K562 (cell line): ENCODE data around the gene CACNA1C. TPM values are rescaled to one million over a fixed set of nuclear protein-coding genes. Genes with fewer than 3 reads are reported as not detected.

Source experiments
- ATAC-seq: fragments of 200-7000 bp; cut with Tn5 transposase; 3 replicates; pipeline ENCODE4 v1.9.1; 2020; ENCODE audit warnings: moderate library complexity
- BruUV-seq: library from RNA; stranded (reverse); fragments of 400-500 nt; replicated peaks from 2 replicates; lab custom pipeline; 2021; lab: Mats Ljungman, UMichigan
- CTCF ChIA-PET: fragments of 300-600 bp; formaldehyde crosslinking; extraction: SDS; loops from one replicate; lab custom pipeline; 2021; ENCODE audit warnings: low intra/inter-chr PET ratio; lab: Yijun Ruan, JAX
- POLR2A ChIA-PET: fragments of 300-600, 350-650 bp; sonication (Branson Sonifier 250); formaldehyde crosslinking; extraction: SDS; loops from one replicate; lab custom pipeline; 2021; ENCODE audit warnings: antibody characterized with exemption, inconsistent platforms; lab: Yijun Ruan, JAX
- DNase-seq, 4 experiments: peaks; one replicate each; pipeline versions ENCODE4 v3.0.0 to v3.0.0-alpha.2; 2011 to 2018; ENCODE audit warnings: low spot score in 3 of 4, mixed read lengths in 3 of 4; ENCODE audit errors: extremely low read depth in 1 of 4
- FAIRE-seq: peaks from 2 replicates; lab custom pipeline; 2011; peaks lifted over from hg19 to GRCh38; lab: Jason Lieb, UNC
- H2AFZ ChIP-seq: 2 replicates; pipeline ENCODE4 v1.6.0; 2011; ENCODE audit warnings: low read depth, low read length, control low read depth, inconsistent platforms
- H3K27ac ChIP-seq: fragments of 200-600 bp; 3 replicates; pipeline ENCODE4 v1.8.0; 2011; ENCODE audit warnings: low read depth, mild to moderate bottlenecking, control low read depth, inconsistent platforms, low read length, moderate library complexity, mixed read lengths; ENCODE audit errors: extremely low read depth
- H3K27me3 ChIP-seq, 2 experiments: fragments of 300-600 bp in 1 of 2; 2 replicates in 1 of 2; 3 replicates in 1 of 2; pipeline versions ENCODE4 v1.6.0 to v1.8.0; 2011; ENCODE audit warnings: inconsistent platforms in 2 of 2, low read length in 2 of 2, mild to moderate bottlenecking in 1 of 2, mixed read lengths in 1 of 2, moderate library complexity in 1 of 2; ENCODE audit not compliant: control insufficient read depth in 2 of 2, insufficient read depth in 2 of 2
- H3K36me3 ChIP-seq: fragments of 300-600 bp; 3 replicates; pipeline ENCODE4 v1.8.0; 2011; ENCODE audit warnings: mild to moderate bottlenecking, low read length, inconsistent platforms; ENCODE audit not compliant: control insufficient read depth, insufficient read depth
- H3K4me1 ChIP-seq, 2 experiments: fragments of 200-600 bp in 1 of 2; replicated peaks in 1 of 2; 2 replicates in 1 of 2; 3 replicates in 1 of 2; pipeline versions ENCODE4 v1.5.1 to v1.8.0; 2011; ENCODE audit warnings: inconsistent platforms in 2 of 2, low read length in 2 of 2, mild to moderate bottlenecking in 1 of 2, mixed read lengths in 1 of 2, moderate library complexity in 1 of 2; ENCODE audit not compliant: control insufficient read depth in 2 of 2, insufficient read depth in 2 of 2
- H3K4me2 ChIP-seq: 2 replicates; pipeline ENCODE4 v1.6.1; 2011; ENCODE audit warnings: low read length, control low read depth, inconsistent platforms, mixed read lengths; ENCODE audit not compliant: insufficient read depth
- H3K4me3 ChIP-seq: fragments of 200-600 bp; sonication (generic), shearing (Covaris generic); 2 replicates; pipeline ENCODE4 v1.5.1; 2016; ENCODE audit warnings: control low read depth, inconsistent platforms
- H3K79me2 ChIP-seq: fragments of 200-600 bp; 3 replicates; pipeline ENCODE4 v1.8.0; 2011; ENCODE audit warnings: low read length, inconsistent platforms; ENCODE audit not compliant: control insufficient read depth, insufficient read depth
- H3K9ac ChIP-seq, 2 experiments: 2 replicates each; pipeline versions ENCODE4 v1.6.0 to v1.6.1; 2011; ENCODE audit warnings: low read depth in 2 of 2, low read length in 2 of 2, control low read depth in 1 of 2, inconsistent platforms in 1 of 2, mild to moderate bottlenecking in 1 of 2, mixed read lengths in 1 of 2; ENCODE audit not compliant: insufficient read depth in 1 of 2
- H3K9me1 ChIP-seq: one replicate; pipeline ENCODE4 v1.6.0; 2011; ENCODE audit warnings: inconsistent platforms, mild to moderate bottlenecking, low read length, moderate library complexity; ENCODE audit not compliant: control insufficient read depth, insufficient read depth
- H3K9me3 ChIP-seq: replicated peaks from 2 replicates; pipeline ENCODE4 v1.5.1; 2011; ENCODE audit warnings: low read depth, low read length, inconsistent platforms; ENCODE audit not compliant: control insufficient read depth, insufficient read depth
- H4K20me1 ChIP-seq: replicated peaks from 2 replicates; pipeline ENCODE4 v1.6.1; 2011; ENCODE audit warnings: low read length, inconsistent platforms, mixed read lengths; ENCODE audit not compliant: control insufficient read depth, insufficient read depth
- BACH1 ChIP-seq: fragments of 200-800 bp; sonication (Bioruptor generic); IDR thresholded peaks from 2 replicates; pipeline ENCODE4 v1.6.1; 2016; ENCODE audit warnings: missing genetic modification characterization, missing compliant biosample characterization
- FOXA3 ChIP-seq, 2 experiments: fragments of 450-650 bp in 1 of 2; sonication (generic) in 1 of 2; formaldehyde crosslinking; IDR thresholded peaks in 1 of 2; conservative IDR thresholded peaks in 1 of 2; 2 replicates each; pipeline versions ENCODE4 v1.4.0 to v1.8.0; 2020 to 2022; ENCODE audit warnings: mild to moderate bottlenecking in 2 of 2, missing genetic modification reagents in 1 of 2
- GABPB2 ChIP-seq: fragments of 250-450 bp; sonication (Bioruptor Pico); conservative IDR thresholded peaks from 2 replicates; pipeline ENCODE4 v1.5.1; 2021; ENCODE audit warnings: mild to moderate bottlenecking
- MTA2 ChIP-seq: fragments of 450-650 bp; IDR thresholded peaks from 2 replicates; pipeline ENCODE4 v1.6.1; 2016; ENCODE audit warnings: low read depth
- NCOA6 ChIP-seq: fragments of 450-650 bp; IDR thresholded peaks from 2 replicates; pipeline ENCODE4 v1.6.1; 2017; ENCODE audit warnings: mild to moderate bottlenecking
- NELFE ChIP-seq: IDR thresholded peaks from 2 replicates; pipeline ENCODE4 v1.6.1; 2011; ENCODE audit warnings: mild to moderate bottlenecking; ENCODE audit not compliant: insufficient read depth, insufficient read length
- SIRT6 ChIP-seq: IDR thresholded peaks from one replicate; pipeline ENCODE4 v1.6.1; 2012; ENCODE audit warnings: low read depth, mild to moderate bottlenecking, control low read depth, inconsistent platforms, low read length, moderate library complexity
- SMARCE1 ChIP-seq: fragments of 450-650 bp; IDR thresholded peaks from 2 replicates; pipeline ENCODE4 v1.7.1; 2016; ENCODE audit warnings: mild to moderate bottlenecking
- SPI1 ChIP-seq: IDR thresholded peaks from 2 replicates; pipeline ENCODE4 v1.6.1; 2011; ENCODE audit warnings: low read depth, low read length, control low read depth, borderline replicate concordance
- TOE1 ChIP-seq, 2 experiments: fragments of 450-650 bp in 1 of 2; sonication (generic) in 1 of 2; formaldehyde crosslinking in 1 of 2; IDR thresholded peaks; 2 replicates each; pipeline versions ENCODE4 v1.7.1 to v1.8.0; 2016 to 2022; ENCODE audit warnings: borderline replicate concordance in 2 of 2, mild to moderate bottlenecking in 2 of 2, antibody characterized with exemption in 1 of 2, inconsistent platforms in 1 of 2, low read depth in 1 of 2, missing genetic modification reagents in 1 of 2, moderate library complexity in 1 of 2
- ZNF282 ChIP-seq: sonication (generic); formaldehyde crosslinking; IDR thresholded peaks from 2 replicates; pipeline ENCODE4 v1.8.1; 2023; ENCODE audit warnings: missing genetic modification reagents
- ZNF561 ChIP-seq: fragments of 450-650 bp; formaldehyde crosslinking; conservative IDR thresholded peaks from 2 replicates; pipeline ENCODE4 v1.4.0; 2020; ENCODE audit warnings: mild to moderate bottlenecking, moderate library complexity
- WGBS: fragments of 100-300 bp; shearing (Covaris generic); methylation state at CpG from one replicate; pipeline ENCODE4 v1.1.6; 2016; ENCODE audit warnings: low coverage, mixed read lengths; ENCODE audit not compliant: insufficient coverage; ENCODE audit errors: missing lambda C conversion rate; 5-methylcytosine and 5-hydroxymethylcytosine counted together
- in situ Hi-C: fragments of 300-500 bp; cut with MboI; formaldehyde crosslinking; loops from 4 replicates; pipeline ENCODE4 v1.15.0; 2018; ENCODE audit warnings: inconsistent platforms, mixed read lengths
- intact Hi-C: fragments of 100-400 bp; cut with micrococcal nuclease; formaldehyde crosslinking; loops from 2 replicates; pipeline ENCODE4 v1.14.2; 2022
- polyA plus RNA-seq, 8 experiments: library from polyadenylated mRNA; depleted of rRNA in 4 of 8; stranded (reverse) in 5 of 8; unstranded in 3 of 8; fragments of >200 nt; fragmentation: Nextera tagmentation in 2 of 8; fragmentation: Illumina TruSeq in 1 of 8; extraction: Ambion mirVana in 2 of 8; extraction: Trizol in 1 of 8; gene quantifications; 2 replicates each; pipeline versions ENCODE4 v1.2.1 to v1.2.3, GENCODE V29; 2011 to 2014; ENCODE audit warnings: inconsistent platforms in 1 of 8, missing spikeins in 1 of 8
- total RNA-seq, 7 experiments: library from RNA; depleted of rRNA in 6 of 7; stranded (reverse); fragments of >200 nt in 6 of 7; fragmentation: Illumina TruSeq in 2 of 7; extraction: Trizol in 2 of 7; gene quantifications; 2 replicates each; pipeline versions ENCODE4 v1.2.1 to v1.2.3, GENCODE V29; 2011 to 2021; ENCODE audit warnings: low replicate concordance in 1 of 7
- TF ChIP-seq, protein P1 (sequence below): sonication (generic); formaldehyde crosslinking; IDR thresholded peaks from 2 replicates; pipeline ENCODE4 v1.9.0; 2022; ENCODE audit warnings: mild to moderate bottlenecking, missing genetic modification reagents
- TF ChIP-seq, protein P2 (sequence below): sonication (generic); formaldehyde crosslinking; IDR thresholded peaks from 2 replicates; pipeline ENCODE4 v1.8.0; 2022; ENCODE audit warnings: mild to moderate bottlenecking, missing genetic modification reagents, borderline replicate concordance
- TF ChIP-seq, protein P3 (sequence below): fragments of 250-450 bp; sonication (Bioruptor Pico); IDR thresholded peaks from 2 replicates; pipeline ENCODE4 v1.5.1; 2021; ENCODE audit warnings: mild to moderate bottlenecking

Gene CACNA1C
- total and polyA plus RNA-seq, 9 of the 15 experiments (the other 6 are each of a cell fraction or from before 2014, with no cell fraction given), result not detected

DNA sequence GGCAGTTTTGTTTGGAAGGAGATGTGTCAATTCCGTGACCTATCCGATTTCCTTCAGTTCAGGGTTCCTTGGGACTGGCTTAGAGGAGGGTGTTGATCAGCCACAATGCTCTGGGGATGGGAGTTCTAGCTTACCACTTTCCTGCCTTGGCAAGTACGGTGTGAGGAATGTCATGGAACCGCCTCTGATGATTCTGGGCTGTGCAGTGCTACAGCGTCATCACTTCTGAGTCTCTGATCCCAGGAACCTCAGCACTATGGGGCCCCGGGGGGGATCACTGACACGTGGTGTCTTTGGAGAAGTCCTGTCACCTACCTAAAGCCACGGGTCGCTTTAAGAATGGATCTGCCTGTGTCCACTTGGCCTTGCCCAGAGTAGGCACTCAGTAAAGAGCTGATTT, 470.5 kb downstream of the CACNA1C start (continued):
- TF ChIP-seq ZNF282 (no peak), FOXA3 (CRISPR knock-in tag; conservative IDR thresholded peaks at IDR 0.05 in 1 of 2, IDR thresholded peaks at IDR 0.05 in 1 of 2) (no peak)
- TF ChIP-seq, protein P1, sequence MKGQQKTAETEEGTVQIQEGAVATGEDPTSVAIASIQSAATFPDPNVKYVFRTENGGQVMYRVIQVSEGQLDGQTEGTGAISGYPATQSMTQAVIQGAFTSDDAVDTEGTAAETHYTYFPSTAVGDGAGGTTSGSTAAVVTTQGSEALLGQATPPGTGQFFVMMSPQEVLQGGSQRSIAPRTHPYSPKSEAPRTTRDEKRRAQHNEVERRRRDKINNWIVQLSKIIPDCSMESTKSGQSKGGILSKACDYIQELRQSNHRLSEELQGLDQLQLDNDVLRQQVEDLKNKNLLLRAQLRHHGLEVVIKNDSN (CRISPR knock-in tag), result no peak

GRCh38 chr12:2523844-2524243, 471.1 kb downstream of the CACNA1C start:
- ChIA-PET POLR2A (interaction anchor here (0.6 kb wide), 1 partner anchor 376 kb away, joined by 5 read pairs; no protein-coding TSS in a partner anchor), CTCF (no interaction called here)
- 2% methylated on average over 6 of the region's 6 CpGs for WGBS
- BruUV-seq, result no TSS peak
- H3K4me2 ChIP-seq, result no peak overlapping the region
- no peaks in the 10 kb centered on the region for H3K9me1 ChIP-seq
- intact Hi-C loops, result no loop called here
- no peak overlapping the region for H2AFZ ChIP-seq
- H3K79me2 ChIP-seq, result no peaks in the 10 kb centered on the region
- in situ Hi-C loops, result no loop called here
- no peaks in the 10 kb centered on the region for H3K36me3 ChIP-seq
- DNase-seq, result no peak
- no peaks in the 10 kb centered on the region for H3K4me1 ChIP-seq
- ATAC-seq, result no peak
- no peaks in the 10 kb centered on the region for H3K9me3 ChIP-seq
- no peaks in the 10 kb centered on the region for H4K20me1 ChIP-seq
- H3K27ac ChIP-seq, result no peak overlapping the region
- no peak overlapping the region for H3K4me3 ChIP-seq
- H3K9ac ChIP-seq, result no peak overlapping the region
- FAIRE-seq, result no peak
- peaks cover 0 to 15% of the 10 kb centered on the region in 2 experiments; a peak in 2 of 5 replicates for H3K27me3 ChIP-seq
- TF ChIP-seq ZNF561 (CRISPR knock-in tag), result no peak
- TF ChIP-seq MTA2, result no peak
- TF ChIP-seq NCOA6, result no peak
- no peak for TF ChIP-seq SMARCE1
- TF ChIP-seq GABPB2 (CRISPR knock-in tag), result no peak
- TF ChIP-seq, protein P2, sequence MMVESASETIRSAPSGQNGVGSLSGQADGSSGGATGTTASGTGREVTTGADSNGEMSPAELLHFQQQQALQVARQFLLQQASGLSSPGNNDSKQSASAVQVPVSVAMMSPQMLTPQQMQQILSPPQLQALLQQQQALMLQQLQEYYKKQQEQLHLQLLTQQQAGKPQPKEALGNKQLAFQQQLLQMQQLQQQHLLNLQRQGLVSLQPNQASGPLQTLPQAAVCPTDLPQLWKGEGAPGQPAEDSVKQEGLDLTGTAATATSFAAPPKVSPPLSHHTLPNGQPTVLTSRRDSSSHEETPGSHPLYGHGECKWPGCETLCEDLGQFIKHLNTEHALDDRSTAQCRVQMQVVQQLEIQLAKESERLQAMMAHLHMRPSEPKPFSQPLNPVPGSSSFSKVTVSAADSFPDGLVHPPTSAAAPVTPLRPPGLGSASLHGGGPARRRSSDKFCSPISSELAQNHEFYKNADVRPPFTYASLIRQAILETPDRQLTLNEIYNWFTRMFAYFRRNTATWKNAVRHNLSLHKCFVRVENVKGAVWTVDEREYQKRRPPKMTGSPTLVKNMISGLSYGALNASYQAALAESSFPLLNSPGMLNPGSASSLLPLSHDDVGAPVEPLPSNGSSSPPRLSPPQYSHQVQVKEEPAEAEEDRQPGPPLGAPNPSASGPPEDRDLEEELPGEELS (CRISPR knock-in tag), result no peak
- no peak for TF ChIP-seq NELFE
- TF ChIP-seq BACH1 (tag), result no peak
- TF ChIP-seq, protein P3, sequence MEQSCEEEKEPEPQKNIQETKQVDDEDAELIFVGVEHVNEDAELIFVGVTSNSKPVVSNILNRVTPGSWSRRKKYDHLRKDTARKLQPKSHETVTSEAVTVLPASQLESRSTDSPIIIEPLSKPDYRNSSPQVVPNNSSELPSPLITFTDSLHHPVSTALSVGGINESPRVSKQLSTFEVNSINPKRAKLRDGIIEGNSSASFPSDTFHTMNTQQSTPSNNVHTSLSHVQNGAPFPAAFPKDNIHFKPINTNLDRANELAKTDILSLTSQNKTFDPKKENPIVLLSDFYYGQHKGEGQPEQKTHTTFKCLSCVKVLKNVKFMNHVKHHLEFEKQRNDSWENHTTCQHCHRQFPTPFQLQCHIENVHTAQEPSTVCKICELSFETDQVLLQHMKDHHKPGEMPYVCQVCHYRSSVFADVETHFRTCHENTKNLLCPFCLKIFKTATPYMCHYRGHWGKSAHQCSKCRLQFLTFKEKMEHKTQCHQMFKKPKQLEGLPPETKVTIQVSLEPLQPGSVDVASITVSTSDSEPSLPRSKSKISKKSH (CRISPR knock-in tag), result no peak
- no peak for TF ChIP-seq SIRT6
- no peak for TF ChIP-seq TOE1 (IDR thresholded peaks at IDR 0.05; ENCODE audit: borderline replicate concordance)
- TF ChIP-seq TOE1 (CRISPR knock-in tag; IDR thresholded peaks at IDR 0.05; ENCODE audit: borderline replicate concordance, low read depth), result no peak
- no peak for TF ChIP-seq SPI1
